HG03139 (cell line): Measurements from ENCODE around the gene CYTIP.
A peak's percentile ranks its signal among the peaks of the same experiment; 100 is the strongest.

Experiments used
- ATAC-seq: cut with Tn5 transposase; IDR thresholded peaks from one replicate; pipeline ENCODE4 v1.9.1; 2021; ENCODE audit not compliant: unreplicated experiment

The CYTIP gene

DNA sequence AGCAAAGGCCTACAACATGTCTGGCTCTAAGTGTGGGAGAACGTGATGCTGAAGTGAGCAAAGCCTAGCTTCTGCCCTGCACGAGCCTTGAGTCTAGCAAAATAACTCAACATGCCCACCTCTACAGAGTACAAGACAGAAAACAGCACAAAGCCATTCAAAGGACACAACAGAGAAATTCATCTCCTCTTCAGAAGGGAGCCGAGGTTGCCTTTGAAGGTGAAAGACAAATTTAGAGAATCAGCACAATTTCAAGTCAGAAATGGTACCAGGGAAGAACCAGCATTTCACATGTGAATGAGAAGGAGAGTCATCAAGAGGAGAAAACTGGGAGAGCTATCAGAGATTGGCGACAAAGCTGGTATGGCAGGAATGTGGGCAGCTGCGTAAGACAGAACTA, 21.7 kb upstream of the CYTIP start:
- ATAC-seq, result no peak

DNA sequence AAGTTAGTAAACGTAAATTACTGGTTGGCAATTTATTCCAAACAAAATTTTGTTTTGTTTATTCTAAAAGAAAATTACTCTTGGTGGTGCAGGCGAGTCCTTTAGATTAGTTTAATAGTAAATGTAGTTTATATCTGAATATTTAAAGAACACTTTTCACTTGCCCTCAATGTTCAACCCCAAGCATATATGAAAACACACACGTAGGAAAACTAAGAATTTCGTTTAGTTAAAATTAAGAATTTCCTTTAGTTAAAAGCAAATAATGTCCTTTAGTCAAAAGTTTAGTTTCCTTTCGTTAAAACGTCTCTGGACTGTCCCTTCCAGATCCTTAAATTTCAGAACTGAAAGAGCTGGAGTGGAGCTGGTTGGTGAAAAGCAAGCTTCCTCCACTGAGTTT, 19.1 kb upstream of the CYTIP start:
- ATAC-seq, result no peak

DNA sequence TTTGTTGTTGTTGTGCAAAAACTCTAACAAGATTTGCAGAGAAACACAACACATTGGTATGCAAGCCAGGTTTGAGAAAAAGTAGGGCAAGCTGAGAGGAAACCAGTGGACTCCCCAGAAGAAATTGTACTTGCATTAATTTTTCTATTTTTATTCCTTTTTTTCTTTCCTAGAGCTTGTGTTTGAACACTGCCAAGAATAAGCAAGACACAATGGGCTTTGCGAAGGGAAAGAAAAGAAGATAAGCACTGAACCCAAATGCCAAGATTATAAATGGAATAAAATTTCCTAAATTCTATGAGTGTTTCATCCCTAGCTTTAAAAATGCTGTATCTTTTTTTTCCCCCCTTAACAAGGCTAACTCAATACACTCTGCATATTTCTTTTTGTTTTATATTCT, 17.0 kb upstream of the CYTIP start:
- no peak for ATAC-seq

DNA sequence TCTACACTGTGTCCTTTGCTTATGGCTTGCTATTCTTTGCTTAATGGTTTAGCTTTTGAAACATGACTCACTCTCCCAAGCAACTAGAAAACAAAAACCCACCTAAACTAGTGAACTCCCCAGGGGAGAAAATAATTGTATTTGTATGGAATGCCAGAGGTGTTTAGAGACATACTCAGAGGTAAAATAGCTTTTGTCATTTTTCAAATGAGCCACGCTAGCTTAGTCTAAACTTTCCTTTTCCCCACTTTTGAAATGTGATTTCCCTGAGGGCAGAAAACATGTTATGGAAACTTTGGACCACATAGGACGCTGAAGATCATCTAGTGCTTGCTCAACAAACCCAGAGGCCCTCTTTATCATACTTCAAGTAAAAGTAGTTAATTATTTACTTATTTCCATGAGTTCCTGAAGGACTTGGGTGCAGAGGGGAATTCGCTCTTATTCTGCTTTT, 16.5 kb upstream of the CYTIP start:
- no peak for ATAC-seq

DNA sequence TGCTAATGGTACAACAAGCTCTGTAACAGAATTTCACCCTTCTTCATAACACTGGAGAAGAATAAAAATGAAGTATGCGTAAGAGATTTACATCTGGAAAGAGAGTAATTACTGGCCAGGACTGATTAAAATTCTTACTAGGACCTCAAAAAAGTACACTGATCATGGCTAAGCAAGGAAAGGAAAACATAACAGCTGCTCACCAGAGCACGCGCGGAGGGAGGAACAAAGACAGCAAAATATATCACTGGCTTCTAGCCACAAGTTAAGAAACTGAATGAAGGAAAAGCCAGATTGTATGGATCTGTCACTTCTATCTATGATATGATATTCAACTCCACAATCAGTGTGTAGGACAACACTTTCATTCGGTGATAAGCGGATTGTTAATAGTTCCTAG, 15.6 kb upstream of the CYTIP start:
- ATAC-seq, result no peak

DNA sequence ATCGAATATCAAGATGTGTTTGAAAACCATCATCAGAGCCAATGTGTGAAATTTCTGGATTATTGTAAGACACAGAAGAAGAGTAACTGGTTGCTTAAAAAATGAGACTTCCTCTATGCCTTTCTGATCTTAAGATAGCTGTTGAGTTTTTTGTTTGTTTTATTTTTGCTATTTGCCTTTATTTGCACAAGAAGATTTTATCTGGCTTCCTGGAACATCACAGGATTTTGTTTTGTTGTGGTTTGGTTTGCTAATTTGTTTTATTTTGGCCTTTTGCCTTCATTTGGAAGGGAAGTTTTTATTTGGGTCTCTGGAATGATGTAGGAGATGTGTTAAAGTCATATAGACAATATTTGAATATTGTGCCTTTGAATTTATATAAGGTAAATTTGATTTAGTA, 3.9 kb upstream of the CYTIP start:
- no peak for ATAC-seq

DNA sequence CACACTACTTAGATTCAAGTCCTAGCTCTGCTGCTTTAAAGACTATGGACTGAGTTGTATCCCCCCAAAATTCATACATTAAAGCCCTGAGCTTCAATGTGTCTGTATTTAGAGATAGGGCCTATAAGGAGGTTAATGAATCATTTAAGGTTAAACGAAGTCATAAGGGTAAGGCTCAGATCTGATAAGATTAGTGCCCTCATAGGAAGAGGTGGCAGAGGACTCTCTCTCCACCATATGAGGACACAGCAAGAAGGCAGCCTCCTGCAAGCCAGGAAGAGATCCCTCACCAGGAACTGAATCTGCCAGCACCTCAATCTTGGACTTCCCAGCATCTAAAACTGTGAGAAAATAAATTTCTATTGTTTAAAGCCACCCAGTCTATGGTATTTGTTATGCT, 3.1 kb upstream of the CYTIP start:
- ATAC-seq, result no peak

DNA sequence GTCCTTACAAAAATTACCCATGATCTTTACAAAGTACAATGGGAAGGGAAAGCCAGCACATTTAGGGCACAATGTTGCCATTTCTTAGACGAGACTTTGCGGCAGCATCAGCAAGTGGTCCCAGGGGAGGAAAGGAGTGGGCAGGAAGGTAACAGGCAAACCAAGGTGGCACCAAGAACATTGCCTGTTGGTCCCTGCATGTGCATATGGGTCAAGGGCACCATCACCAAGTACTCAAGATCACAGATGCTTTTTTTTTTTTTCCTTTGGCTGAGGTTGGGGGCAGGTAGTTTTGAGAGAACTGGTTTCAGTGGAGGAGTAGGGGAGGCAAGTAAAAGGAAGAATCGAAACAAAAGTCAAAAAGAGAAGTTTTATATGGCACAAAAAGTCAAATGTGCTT, 752 bp upstream of the CYTIP start:
- no peak for ATAC-seq

DNA sequence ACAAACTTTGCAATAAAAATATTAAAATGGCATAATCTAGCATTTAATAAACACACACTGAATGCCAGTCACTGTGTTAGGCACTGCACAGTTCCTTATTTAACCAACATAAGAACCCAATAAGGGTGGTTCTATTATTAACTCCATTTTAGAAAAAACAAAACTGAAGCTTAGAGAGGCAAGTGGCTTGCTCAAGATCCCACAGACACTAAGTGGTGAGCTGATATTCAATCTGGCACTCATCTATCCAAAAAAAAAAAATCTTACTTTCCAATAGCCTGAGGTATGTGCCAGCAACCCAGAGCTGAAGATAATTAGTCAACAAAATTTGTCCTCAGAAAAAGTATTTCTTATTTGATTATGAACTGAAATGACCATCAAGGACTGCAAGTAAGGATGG, 799 bp downstream of the CYTIP start:
- no peak for ATAC-seq

DNA sequence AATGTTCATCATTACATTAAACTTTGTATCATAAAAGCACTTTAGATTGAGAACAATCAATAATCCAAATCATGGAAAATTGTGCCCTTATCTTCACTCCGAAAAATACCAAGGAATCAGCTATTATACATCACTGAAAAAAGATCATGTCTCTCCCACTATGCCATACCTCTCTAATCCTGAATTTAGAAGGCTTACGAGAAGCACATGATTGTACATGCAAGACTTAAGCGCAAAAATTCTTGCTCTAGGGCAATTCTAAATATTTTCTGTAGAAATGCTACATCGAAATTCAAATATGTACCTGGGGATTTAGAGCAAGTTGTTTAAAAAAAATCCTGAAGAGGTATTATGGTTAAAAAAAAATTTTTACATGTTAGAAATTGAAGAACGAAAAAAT, 1.3 kb downstream of the CYTIP start:
- no peak for ATAC-seq

DNA sequence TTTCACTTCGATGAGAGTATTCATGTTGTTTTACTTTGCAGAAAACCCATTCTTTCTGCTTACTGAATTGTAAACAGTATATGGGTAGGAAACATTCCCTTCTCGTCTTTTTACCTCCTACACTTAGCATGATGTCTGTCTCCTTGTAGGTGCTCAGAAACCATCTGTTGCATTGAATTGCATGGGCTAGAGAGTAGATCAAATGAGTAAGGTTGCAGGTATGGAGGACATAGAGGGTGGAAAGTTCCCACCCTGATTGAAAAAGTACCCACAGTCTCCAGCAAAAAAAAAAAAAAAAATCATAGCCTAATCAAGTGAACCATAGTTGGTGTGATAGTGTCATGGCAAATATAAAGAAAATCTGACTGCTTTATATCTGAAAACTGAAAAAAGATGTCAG, 1.7 kb downstream of the CYTIP start:
- no peak for ATAC-seq

DNA sequence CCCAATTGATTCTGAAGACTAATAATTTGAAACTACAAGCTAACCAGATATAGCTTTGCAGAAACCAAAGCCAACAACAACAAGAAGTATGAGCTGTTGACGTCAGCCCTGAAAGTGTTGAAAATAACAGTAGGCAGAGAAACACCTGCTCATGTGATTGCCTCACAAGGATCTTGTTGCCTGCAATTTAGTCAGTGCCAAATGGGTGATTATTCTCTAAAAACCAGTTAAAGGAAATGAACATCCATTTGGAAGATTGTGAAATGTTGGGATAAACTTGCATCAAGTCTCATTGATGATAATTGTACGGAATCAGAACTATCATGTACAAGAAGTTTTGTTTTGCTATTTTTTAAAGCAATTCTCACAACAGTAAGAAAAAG, 2.8 kb downstream of the CYTIP start:
- peak; percentile 32 for ATAC-seq

DNA sequence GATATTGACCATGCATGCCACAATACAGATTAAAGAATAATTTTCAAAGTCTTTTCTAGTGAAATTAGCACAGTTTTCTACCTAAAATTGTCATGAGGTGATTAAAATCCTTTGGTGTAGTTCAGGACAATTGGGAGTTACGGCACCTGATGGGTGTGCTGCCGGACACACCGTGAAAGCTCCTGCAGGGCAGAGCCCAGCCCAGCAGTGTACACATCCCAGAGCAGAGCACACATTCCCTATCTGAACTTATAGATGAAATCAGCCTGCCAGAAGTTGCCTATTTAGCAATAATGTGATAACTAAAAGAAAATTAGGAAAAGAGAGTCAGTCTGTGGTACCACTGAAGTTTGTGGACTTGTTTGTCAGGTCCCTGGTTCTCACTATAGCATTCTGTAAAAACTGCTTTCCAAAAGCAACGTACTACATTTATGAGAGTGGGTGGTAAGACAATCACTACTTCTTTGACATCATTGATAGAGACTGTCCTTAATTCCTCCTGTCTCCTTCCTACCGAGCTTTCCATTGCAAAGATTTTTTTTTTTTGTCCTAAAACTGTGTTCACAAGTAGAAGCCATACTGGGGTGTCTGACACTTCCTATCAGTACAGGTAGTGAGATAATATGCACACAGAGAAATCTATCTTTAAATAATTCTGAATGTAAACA, 3.4 kb downstream of the CYTIP start:
- ATAC-seq, result no peak

DNA sequence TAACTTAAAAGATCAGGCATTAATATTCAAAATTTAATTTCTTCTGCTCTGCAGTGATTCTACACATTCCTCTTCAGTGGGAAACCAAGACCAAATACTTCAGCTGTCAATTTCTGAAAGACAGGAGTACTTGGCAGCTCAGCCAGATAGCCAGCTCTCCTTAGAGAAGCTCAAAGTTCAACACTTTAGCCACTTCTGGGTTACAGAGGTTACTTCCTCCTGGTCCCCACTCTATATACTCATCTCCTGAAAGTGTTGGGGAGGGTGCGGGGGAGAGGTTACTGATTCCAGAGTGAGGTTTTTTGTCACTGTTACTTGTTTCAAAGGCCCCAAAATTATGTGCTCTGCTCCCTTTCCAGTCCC, 4.1 kb downstream of the CYTIP start:
- ATAC-seq, result peak; percentile 44

DNA sequence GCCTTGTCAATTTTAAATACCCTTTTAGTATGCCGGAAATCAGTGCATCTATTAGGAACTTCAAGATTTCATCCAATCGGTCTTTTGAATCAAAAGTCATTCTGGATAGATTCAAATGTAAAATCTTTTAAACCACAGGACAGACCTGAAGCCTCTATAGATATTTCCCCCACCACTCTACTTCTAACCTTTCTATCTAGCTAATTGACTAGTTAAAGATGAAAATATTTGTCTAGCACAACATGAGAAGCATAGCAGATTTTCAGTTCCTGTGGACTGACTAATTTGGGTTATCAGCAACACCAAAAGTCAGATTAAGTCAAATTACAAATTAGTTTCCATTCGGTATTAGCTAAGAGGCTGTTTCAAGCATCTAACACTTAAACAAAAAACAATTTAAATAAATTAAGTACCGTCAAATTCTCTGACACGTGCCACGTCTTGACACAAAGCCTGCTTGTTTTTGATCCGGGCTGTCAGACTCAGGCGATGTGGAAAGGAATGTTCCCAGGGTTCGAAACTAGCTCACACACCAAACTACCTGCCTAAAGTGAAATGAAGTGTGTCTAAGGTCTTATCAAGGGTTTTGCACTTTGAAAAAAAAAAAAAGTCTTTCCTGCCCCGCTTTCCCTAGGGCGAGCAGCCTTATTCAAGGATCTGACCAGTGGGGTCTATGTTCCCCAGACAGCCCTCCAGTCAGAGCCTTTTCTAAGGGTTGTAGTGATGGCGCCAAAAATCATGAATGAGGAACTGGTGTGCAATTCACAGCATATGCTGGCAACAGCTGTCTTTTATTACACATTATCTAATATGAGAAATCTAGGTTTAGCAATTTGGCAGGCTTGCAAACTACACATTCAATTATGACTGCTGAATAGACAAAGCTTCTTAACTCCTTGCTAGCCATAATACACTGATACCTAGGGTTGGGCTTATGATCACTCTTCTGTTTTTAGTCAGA, 4.7 kb downstream of the CYTIP start:
- ATAC-seq, result peak; percentile 16

DNA sequence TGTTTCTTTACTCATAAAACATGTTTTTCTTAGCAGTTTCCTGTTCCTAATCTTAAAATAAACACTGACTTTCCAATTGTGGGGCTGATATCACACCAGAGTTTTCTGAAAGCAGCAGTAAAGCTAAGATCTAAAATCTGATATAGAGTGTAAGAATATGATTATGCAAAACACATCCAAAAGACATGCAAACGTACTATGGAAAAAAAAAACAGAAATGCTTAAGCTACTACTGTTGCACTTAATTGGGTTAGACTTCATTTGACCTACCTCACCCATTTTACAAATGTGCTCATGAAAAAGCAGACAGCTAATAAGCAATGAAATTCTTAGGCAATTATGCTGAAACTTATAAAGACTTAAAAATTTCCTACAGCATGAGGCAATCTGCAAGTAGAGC, 10.5 kb downstream of the CYTIP start:
- ATAC-seq, result no peak

DNA sequence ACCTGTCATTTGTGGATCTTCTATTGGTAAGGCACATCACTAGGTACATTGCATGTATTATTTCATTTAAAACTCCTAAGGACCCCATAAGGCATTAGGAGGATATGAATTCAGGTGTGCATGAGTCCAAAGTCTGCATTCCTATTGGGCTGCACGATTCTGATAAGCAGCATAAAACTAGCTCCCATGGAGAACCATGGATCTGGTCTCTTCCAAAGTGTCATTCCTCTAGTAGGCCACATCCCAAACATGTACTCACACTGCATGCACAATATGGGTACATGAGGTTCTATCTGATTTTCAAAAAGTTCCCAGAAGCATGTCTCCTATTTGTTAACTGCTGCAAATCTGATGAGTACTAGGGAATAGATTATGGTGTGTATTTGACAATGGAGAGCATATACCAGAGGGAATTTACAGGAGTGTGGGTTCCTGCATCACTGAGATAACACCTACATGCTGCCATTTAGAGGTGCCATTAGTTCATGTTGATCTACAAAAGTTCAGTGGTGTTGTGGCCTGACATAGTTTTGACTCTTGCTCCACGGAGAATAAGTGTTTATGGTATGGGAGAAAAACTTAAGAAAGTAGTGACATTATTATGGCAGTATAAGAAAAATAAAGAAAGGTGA, 11.3 kb downstream of the CYTIP start:
- no peak for ATAC-seq

DNA sequence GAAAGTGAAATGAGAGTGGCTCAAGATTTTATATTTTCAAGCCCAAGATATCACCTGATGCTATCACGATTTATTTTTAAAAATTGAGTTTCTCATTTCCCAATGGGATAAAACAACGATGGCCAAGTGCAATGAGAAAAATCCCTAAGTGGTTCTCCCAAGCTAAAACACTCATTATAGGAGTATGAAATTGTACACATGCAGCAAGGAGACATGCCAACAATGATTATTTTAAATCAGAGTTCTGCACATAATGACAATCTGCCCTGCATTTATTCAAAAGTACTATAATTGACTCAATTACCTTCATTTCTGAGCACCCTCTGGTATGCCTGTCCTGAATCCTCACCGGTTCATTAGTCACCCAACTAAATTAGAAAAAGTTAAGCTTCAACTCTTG, 12.7 kb downstream of the CYTIP start:
- ATAC-seq, result no peak

DNA sequence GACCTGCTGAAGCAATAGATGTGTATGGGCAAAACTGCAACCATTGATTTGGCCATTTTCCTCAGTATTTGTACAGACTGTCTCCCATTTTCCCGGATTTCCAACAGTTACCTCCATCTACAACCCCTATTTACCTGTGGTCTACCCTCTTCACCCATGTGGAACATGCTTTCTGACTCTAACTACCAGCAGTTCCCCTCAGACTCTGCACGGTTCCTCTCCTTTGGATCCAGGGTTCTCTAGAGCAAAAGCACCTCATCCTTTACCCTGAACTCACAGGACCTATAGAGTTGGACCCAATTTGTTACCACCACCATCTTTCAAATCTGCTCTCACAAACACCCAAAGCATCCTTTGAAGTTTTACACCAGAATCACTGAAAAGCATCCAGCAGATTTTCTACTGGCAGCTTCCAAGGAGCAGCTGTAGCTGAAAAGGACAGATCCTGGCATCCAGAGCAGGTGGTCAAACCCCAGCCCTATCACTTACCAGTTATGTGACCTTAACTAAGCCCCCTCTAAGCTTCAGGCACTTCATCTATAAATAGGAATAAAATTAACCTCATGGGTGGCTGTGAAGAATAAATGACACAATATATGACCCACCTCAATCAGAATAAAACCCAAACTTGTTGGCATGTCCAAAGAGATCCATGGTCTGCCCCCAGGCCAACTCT, 15.3 kb downstream of the CYTIP start:
- no peak for ATAC-seq

DNA sequence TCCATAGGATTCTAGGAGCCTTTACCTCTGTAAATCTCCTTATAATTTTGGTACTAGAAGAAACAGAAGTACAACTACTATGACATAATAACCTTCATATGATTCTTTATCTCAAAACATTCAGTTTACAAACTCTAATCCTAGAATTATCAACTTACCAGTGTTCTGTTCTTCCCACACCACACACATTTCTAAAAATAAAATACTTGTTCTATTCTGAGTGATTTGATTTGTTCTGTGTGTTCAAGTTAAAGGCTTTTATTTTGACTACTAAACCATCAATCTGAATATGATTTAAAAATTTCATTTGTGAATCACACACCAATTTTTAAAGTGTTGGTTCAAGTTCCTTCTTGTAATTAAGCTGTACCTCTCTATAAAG, 16.0 kb downstream of the CYTIP start:
- ATAC-seq, result no peak
